ENCODE data around the gene RNF175. TPM values are rescaled to one million over a fixed set of nuclear protein-coding genes. Genes with fewer than 3 reads are reported as not detected.

Gene RNF175
- polyA plus RNA-seq, 1 experiment = not detected

GRCh38 chr4:153791746-153792617, 32.2 kb upstream of the RNF175 start:
- ChIA-PET POLR2A (interaction anchor here (0.5 kb wide), 1 partner anchor 158 kb away, joined by 3 read pairs; no protein-coding TSS in a partner anchor), CTCF (no interaction called here)
- Histone ChIP-seq H3K9me3 (ENCODE audit: control insufficient read depth, insufficient read depth, low read length) (peaks cover 6% of the 10 kb centered on the region; the same call in 1 of the 2 replicates), H3K4me3 (ENCODE audit: low read depth, low read length) (no peak overlapping the region), H3K27me3 (ENCODE audit: control insufficient read depth, insufficient read depth, low read length) (peaks cover 59% of the 10 kb centered on the region), H3K27ac (ENCODE audit: low read depth, low read length) (no peak overlapping the region)
- no peak for DNase-seq (ENCODE audit: low read depth, low spot score)
- no peak for TF ChIP-seq CTCF (IDR thresholded peaks at IDR 0.05; ENCODE audit: low read depth, low read length)

GRCh38 chr4:153790962-153791551, 31.2 kb upstream of the RNF175 start:
- POLR2A ChIA-PET = interaction anchor here (0.5 kb wide), 1 partner anchor 157 kb away, joined by 3 read pairs; no protein-coding TSS in a partner anchor
- CTCF ChIA-PET = interaction anchor here (0.7 kb wide), 1 partner anchor 105 kb away, joined by 3 read pairs; no protein-coding TSS in a partner anchor
- no peak for DNase-seq (ENCODE audit: low read depth, low spot score)
- Histone ChIP-seq H3K27ac (ENCODE audit: low read depth, low read length) (no peak overlapping the region), H3K9me3 (ENCODE audit: control insufficient read depth, insufficient read depth, low read length) (peaks cover 6% of the 10 kb centered on the region; the same call in 1 of the 2 replicates), H3K4me3 (ENCODE audit: low read depth, low read length) (0 out of 2 replicates have a peak overlapping the region, but pooled peaks have one; percentile 2), H3K27me3 (ENCODE audit: control insufficient read depth, insufficient read depth, low read length) (peaks cover 64% of the 10 kb centered on the region)
- no peak for TF ChIP-seq CTCF (IDR thresholded peaks at IDR 0.05; ENCODE audit: low read depth, low read length)

GRCh38 chr4:153790500-153790865, 30.7 kb upstream of the RNF175 start:
- H3K27me3 ChIP-seq (ENCODE audit: control insufficient read depth, insufficient read depth, low read length) = peaks cover 61% of the 10 kb centered on the region
- no peak overlapping the region for H3K4me3 ChIP-seq (ENCODE audit: low read depth, low read length)
- no peak for DNase-seq (ENCODE audit: low read depth, low spot score)
- H3K9me3 ChIP-seq (ENCODE audit: control insufficient read depth, insufficient read depth, low read length) = peaks cover 6% of the 10 kb centered on the region; the same call in 1 of the 2 replicates
- ChIA-PET CTCF (no interaction called here), POLR2A (no interaction called here)
- no peak overlapping the region for H3K27ac ChIP-seq (ENCODE audit: low read depth, low read length)
- no peak for TF ChIP-seq CTCF (IDR thresholded peaks at IDR 0.05; ENCODE audit: low read depth, low read length)

- Histone ChIP-seq H3K27me3 (ENCODE audit: control insufficient read depth, insufficient read depth, low read length) (peaks cover 61% of the 10 kb centered on the region), H3K27ac (ENCODE audit: low read depth, low read length) (no peak overlapping the region), H3K4me3 (ENCODE audit: low read depth, low read length) (no peak overlapping the region), H3K9me3 (ENCODE audit: control insufficient read depth, insufficient read depth, low read length) (peaks cover 6% of the 10 kb centered on the region; the same call in 1 of the 2 replicates)
- no peak for DNase-seq (ENCODE audit: low read depth, low spot score)
- ChIA-PET CTCF (no interaction called here), POLR2A (no interaction called here)
- no peak for TF ChIP-seq CTCF (IDR thresholded peaks at IDR 0.05; ENCODE audit: low read depth, low read length)
Observed at GRCh38 chr4:153789741-153790499, 30.1 kb upstream of the RNF175 start.

Data from AG04450 (cell line).